HG02981 (cell line): ENCODE data around the gene SLC25A24.

Experiments
- ATAC-seq: cut with Tn5 transposase; IDR thresholded peaks from one replicate; pipeline ENCODE4 v1.9.1; 2021; ENCODE audit warnings: mild to moderate bottlenecking, moderate library complexity; ENCODE audit not compliant: unreplicated experiment

SLC25A24 gene

GRCh38 chr1:108108119-108108518 lies 92.0 kb downstream of the SLC25A24 start:
- ATAC-seq, result no peak

GRCh38 chr1:108107658-108108057 lies 92.5 kb downstream of the SLC25A24 start:
- no peak for ATAC-seq

DNA sequence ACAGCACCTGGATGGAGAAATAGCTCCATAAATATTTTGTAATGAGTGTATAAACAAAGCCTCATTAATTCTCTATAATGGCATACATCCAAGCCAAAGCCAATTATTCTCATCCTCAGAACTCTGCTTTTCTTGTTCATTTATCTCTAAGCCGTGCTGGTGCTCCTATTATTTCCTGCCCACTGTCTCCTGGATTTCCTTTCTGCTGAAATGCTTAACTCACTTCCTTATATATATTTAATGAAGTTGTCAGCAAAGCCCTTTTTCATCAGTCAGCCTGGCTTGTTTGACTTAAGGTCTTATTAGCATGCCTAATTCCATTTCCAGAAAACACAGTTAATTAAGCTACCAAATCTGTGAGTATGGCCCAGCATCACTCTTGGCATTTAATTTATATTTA lies 93.4 kb downstream of the SLC25A24 start:
- ATAC-seq, result no peak

DNA sequence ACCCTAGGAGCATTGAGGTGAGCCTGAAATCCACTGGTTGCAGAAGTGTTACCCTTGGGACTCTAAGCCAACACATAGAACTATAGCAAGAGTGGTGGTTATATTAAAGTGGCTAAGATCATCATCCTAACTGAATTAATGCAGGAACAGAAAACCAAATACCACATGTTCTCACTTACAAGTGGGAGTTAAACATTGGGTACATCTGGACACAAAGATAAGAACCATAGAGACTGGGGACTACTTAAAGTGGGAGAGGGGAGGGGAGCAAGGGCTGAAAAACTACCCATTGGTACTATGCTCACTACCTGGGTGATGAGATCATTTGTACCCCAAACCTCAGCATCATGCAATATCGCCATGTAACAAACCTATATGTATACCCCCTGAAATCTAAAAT lies 100.0 kb downstream of the SLC25A24 start:
- ATAC-seq, result no peak

DNA sequence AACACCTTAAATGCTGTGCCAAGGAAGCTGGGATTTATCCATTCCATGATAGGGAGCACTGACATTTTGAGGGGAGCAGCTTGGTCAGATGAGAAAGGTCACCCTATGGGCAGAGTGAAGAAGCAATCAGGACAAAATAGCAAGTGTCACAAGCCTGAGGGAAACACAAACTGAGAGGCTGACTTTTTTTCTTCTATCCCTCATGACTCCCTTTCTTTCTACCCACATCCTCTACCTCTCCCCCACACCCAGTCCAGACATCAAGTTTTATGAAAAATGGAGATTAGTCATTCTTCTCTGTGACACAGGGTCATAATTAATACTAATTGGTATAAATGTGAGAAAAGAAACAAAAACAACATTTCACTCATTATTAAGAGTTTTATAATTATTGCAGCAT lies 103.1 kb downstream of the SLC25A24 start:
- ATAC-seq, result no peak

DNA sequence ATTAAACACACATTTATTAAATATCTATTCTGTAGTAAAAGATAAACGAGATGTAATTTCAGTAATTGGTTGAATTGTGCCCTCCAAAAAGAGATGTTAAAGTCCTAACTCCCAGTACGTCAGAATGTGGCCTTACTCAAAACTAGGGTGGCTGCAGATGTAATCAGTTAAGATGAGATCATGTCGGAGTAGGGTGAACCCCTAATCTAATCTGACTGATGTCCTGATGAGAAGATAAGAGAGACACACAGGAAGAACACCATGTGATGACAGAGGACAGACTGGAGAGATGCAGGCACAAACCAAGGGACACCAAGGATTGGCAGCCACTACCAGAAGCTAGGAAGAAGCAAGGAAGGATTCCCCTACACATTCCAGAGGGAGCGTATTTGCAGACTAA lies 104.1 kb downstream of the SLC25A24 start:
- no peak for ATAC-seq

DNA sequence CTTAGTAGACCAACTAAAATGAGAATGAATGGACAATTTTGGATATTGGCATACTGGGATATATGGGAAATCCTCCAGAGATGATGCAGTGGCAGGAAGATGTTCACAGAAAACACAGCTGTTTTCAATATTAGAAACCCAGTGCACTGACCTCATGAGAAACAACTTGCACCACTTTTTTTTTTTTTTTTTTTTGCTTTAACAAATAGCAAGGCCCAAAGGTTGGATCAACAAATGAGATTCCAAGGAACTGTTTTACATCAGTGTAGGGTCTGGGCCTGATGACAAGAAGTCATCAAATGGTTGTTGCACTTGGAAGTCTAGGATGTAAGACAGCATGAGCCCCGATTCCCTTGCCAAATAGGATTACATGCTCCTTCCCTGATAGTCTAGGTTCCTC lies 110.7 kb downstream of the SLC25A24 start:
- ATAC-seq, result no peak

DNA sequence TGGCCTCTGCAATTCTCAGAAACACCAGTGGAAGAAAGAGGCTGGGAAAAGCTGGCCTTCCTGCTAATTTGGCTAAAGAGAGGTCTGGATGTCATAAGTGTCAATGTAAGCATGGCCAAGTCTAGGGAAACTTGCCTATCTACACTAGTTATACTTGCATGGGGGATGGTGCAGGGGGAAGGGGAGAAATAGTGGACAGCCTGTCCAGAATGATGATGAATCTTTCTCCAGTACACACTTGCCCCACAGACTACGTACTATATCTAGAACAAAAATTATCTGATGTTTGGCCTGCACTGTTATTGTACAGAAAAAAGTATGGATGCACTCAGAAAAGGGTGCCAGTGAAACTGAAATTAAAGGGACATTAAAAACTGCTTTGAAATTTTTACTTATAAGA lies 114.5 kb downstream of the SLC25A24 start:
- ATAC-seq, result no peak

DNA sequence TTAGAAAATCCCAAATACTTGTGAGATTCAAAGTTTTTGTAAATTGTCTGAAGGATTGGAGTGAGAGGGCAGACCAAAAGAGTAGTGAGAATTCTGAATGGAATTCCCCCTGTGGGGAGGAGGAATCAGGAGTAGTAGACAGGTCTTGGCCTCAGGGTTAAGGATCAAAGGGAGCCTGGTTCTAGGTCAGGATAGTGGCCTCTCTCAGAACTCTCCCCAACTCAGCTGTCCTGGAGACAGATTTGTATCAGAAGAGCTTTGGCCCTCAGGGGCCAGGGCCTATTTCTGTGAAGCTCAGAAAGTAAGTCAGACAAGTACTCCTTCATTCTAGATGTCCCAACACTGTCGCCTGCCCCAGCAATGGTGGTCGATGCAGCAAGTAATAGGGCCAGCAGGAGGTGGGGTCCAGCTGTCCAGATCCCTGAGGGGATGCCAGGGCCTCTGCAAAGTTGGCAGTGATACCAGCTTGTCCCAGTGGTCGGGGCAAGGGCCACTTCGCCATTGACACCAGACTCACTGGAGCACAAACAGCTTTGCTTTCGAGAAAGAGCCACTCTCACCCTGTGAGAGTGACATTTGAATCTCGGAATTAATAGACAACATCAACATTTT lies 115.2 kb downstream of the SLC25A24 start:
- ATAC-seq, result no peak
